HepG2 (cell line): ENCODE measurements around the gene EIF4G2. TPM values are rescaled to one million over a fixed set of nuclear protein-coding genes. Genes with fewer than 3 reads are reported as not detected.

Source experiments
- EED ChIP-seq: sonication (generic); formaldehyde crosslinking; IDR thresholded peaks from 2 replicates; pipeline ENCODE4 v1.5.0; 2020; ENCODE audit warnings: mild to moderate bottlenecking, missing genetic modification reagents
- ETV5 ChIP-seq: IDR thresholded peaks from 2 replicates; pipeline ENCODE4 v1.6.1; 2018; ENCODE audit warnings: missing biosample characterization, missing genetic modification reagents, inconsistent platforms, borderline replicate concordance
- FOXA3 ChIP-seq: IDR thresholded peaks from 2 replicates; pipeline ENCODE4 v1.6.1; 2016; ENCODE audit warnings: missing genetic modification reagents, missing compliant biosample characterization
- HIVEP1 ChIP-seq: sonication (generic); formaldehyde crosslinking; IDR thresholded peaks from 2 replicates; pipeline ENCODE4 v1.4.0; 2020; ENCODE audit warnings: mild to moderate bottlenecking, missing genetic modification reagents
- HMG20B ChIP-seq: conservative IDR thresholded peaks from 2 replicates; pipeline ENCODE4 v1.6.1; 2016; ENCODE audit warnings: missing genetic modification reagents, missing compliant biosample characterization
- IRF2 ChIP-seq: IDR thresholded peaks from 2 replicates; pipeline ENCODE4 v1.6.1; 2018; ENCODE audit warnings: missing genetic modification reagents, missing compliant biosample characterization
- MIER3 ChIP-seq: IDR thresholded peaks from 2 replicates; pipeline ENCODE4 v1.6.1; 2016; ENCODE audit warnings: missing compliant biosample characterization, borderline replicate concordance
- NRL ChIP-seq: sonication (generic); formaldehyde crosslinking; IDR thresholded peaks from 2 replicates; pipeline ENCODE4 v1.5.0; 2020; ENCODE audit warnings: missing genetic modification reagents, mild to moderate bottlenecking, moderate library complexity, borderline replicate concordance
- RFXANK ChIP-seq: IDR thresholded peaks from 2 replicates; pipeline ENCODE4 v1.6.1; 2016
- SETDB1 ChIP-seq: sonication (generic); formaldehyde crosslinking; IDR thresholded peaks from 2 replicates; pipeline ENCODE4 v1.5.1; 2020; ENCODE audit warnings: missing genetic modification reagents, mild to moderate bottlenecking, borderline replicate concordance
- SIN3A ChIP-seq: IDR thresholded peaks from 2 replicates; pipeline ENCODE4 v1.6.1; 2011; ENCODE audit warnings: low read depth, mild to moderate bottlenecking, control low read depth, low read length, borderline replicate concordance
- SMYD3 ChIP-seq: sonication (generic); formaldehyde crosslinking; IDR thresholded peaks from 2 replicates; pipeline ENCODE4 v1.8.1; 2023; ENCODE audit warnings: mild to moderate bottlenecking, missing genetic modification reagents
- U2AF2 ChIP-seq: fragments of 200-400 bp; formaldehyde crosslinking; IDR thresholded peaks from 2 replicates; pipeline ENCODE4 v1.6.1; 2017; ENCODE audit warnings: low read depth, mild to moderate bottlenecking, low read length
- YEATS4 ChIP-seq: sonication (generic); formaldehyde crosslinking; IDR thresholded peaks from 2 replicates; pipeline ENCODE4 v1.4.0; 2020; ENCODE audit warnings: missing genetic modification reagents, borderline replicate concordance
- ZBTB21 ChIP-seq: sonication (generic); formaldehyde crosslinking; IDR thresholded peaks from 2 replicates; pipeline ENCODE4 v1.4.0; 2020; ENCODE audit warnings: missing genetic modification reagents
- ZFX ChIP-seq: sonication (generic); formaldehyde crosslinking; IDR thresholded peaks from 2 replicates; pipeline ENCODE4 v1.4.0; 2020; ENCODE audit warnings: mild to moderate bottlenecking, low read depth, missing genetic modification reagents, moderate library complexity
- ZNF230 ChIP-seq: sonication (generic); formaldehyde crosslinking; IDR thresholded peaks from 2 replicates; pipeline ENCODE4 v1.4.0; 2020; ENCODE audit warnings: mild to moderate bottlenecking, missing genetic modification reagents
- ZNF317 ChIP-seq: sonication (generic); formaldehyde crosslinking; IDR thresholded peaks from 2 replicates; pipeline ENCODE4 v1.5.0; 2020; ENCODE audit warnings: mild to moderate bottlenecking, missing genetic modification reagents
- ZNF558 ChIP-seq: sonication (generic); formaldehyde crosslinking; IDR thresholded peaks from 2 replicates; pipeline ENCODE4 v1.9.0; 2022; ENCODE audit warnings: mild to moderate bottlenecking, missing genetic modification reagents, borderline replicate concordance
- ZNF605 ChIP-seq: sonication (generic); formaldehyde crosslinking; IDR thresholded peaks from 2 replicates; pipeline ENCODE4 v1.8.0; 2022; ENCODE audit warnings: mild to moderate bottlenecking, missing genetic modification reagents
- ZNF7 ChIP-seq: IDR thresholded peaks from 2 replicates; pipeline ENCODE4 v1.6.1; 2016; ENCODE audit warnings: missing biosample characterization, missing genetic modification reagents
- ZSCAN12 ChIP-seq: sonication (generic); formaldehyde crosslinking; IDR thresholded peaks from 2 replicates; pipeline ENCODE4 v1.9.0; 2021; ENCODE audit warnings: mild to moderate bottlenecking, missing genetic modification reagents
- polyA plus RNA-seq, 8 experiments: library from polyadenylated mRNA; depleted of rRNA in 3 of 8; stranded (reverse) in 7 of 8; unstranded in 1 of 8; fragments of >200 nt; fragmentation: Illumina TruSeq in 4 of 8; extraction: Trizol in 4 of 8; gene quantifications; 2 replicates each; pipeline versions ENCODE4 v1.2.1 to v1.2.3, GENCODE V29; 2011 to 2016; ENCODE audit warnings: low read depth in 4 of 8, missing spikeins in 1 of 8, mixed read lengths in 1 of 8; ENCODE audit not compliant: insufficient read depth in 1 of 8
- total RNA-seq, 5 experiments: library from RNA; depleted of rRNA; stranded (reverse); fragments of >200 nt; fragmentation: Illumina TruSeq; extraction: Trizol; gene quantifications; 2 replicates each; pipeline ENCODE4 v1.2.3, GENCODE V29; 2016; ENCODE audit warnings: low read depth in 1 of 5
- TF ChIP-seq, protein P1 (sequence below): sonication (generic); formaldehyde crosslinking; IDR thresholded peaks from 2 replicates; pipeline ENCODE4 v1.8.0; 2022; ENCODE audit warnings: mild to moderate bottlenecking, missing genetic modification reagents; ENCODE audit not compliant: insufficient replicate concordance
- TF ChIP-seq, protein P2 (sequence below): sonication (generic); formaldehyde crosslinking; IDR thresholded peaks from 2 replicates; pipeline ENCODE4 v1.4.0; 2020; ENCODE audit warnings: missing genetic modification reagents
- TF ChIP-seq, protein P3 (sequence below): sonication (generic); formaldehyde crosslinking; IDR thresholded peaks from 2 replicates; pipeline ENCODE4 v1.4.0; 2020; ENCODE audit warnings: mild to moderate bottlenecking, missing genetic modification reagents, borderline replicate concordance

The EIF4G2 gene
- total and polyA plus RNA-seq, 2 of the 13 experiments (the other 11 are each of a cell fraction or from before 2014, with no cell fraction given), result 362 to 546 TPM

DNA sequence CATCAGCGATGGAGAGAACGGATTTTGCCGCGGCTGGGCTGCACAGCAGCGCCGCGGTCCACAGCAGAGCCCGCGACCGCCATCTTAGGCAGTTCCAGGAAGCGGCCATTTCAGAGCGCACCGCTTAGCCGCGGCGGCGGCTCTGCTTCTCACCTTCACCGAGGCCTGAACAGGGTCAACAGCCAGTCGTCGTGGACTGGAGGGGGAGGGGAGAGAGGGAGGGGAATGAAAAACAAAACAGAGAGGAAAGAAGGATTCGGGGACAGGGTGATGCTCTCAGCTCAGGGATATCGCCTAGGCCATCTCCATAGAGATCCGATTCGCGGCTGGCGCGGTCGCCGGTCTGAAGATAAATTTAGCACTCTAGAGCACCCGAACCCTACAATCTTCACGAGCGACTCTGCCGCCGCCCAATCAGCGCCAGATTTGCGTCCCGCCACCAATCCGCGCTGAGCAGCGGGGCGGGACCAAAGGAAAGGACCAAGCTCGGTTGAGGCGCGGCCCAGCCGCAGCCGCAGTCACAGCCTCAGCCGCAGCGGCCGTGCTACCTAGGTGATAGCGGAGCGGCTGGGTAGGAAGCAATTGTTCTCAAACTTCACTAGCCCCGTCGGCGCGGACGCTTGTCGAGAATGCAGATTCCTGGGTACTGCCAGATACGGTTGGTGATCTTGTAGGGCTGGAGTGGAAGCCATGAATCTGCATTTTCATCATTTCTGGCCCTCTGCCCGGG lies 49.1 kb upstream of the EIF4G2 start, which contains the start of gene ZBED5 (continued):
- TF ChIP-seq, protein P1, sequence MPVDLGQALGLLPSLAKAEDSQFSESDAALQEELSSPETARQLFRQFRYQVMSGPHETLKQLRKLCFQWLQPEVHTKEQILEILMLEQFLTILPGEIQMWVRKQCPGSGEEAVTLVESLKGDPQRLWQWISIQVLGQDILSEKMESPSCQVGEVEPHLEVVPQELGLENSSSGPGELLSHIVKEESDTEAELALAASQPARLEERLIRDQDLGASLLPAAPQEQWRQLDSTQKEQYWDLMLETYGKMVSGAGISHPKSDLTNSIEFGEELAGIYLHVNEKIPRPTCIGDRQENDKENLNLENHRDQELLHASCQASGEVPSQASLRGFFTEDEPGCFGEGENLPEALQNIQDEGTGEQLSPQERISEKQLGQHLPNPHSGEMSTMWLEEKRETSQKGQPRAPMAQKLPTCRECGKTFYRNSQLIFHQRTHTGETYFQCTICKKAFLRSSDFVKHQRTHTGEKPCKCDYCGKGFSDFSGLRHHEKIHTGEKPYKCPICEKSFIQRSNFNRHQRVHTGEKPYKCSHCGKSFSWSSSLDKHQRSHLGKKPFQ, result no peak
- TF ChIP-seq, protein P2, sequence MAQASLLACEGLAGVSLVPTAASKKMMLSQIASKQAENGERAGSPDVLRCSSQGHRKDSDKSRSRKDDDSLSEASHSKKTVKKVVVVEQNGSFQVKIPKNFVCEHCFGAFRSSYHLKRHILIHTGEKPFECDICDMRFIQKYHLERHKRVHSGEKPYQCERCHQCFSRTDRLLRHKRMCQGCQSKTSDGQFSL, result no peak
- TF ChIP-seq ZNF605 (CRISPR knock-in tag), result 0 out of 2 replicates have a peak, but pooled peaks have one; percentile 38
- TF ChIP-seq ZNF7, result 0 out of 2 replicates have a peak, but pooled peaks have one; percentile 23
- TF ChIP-seq SMYD3 (CRISPR knock-in tag), result no peak; the same call in 1 of the 2 replicates
- TF ChIP-seq MIER3 (CRISPR knock-in tag), result peak; percentile 38; the same call in 1 of the 2 replicates
- TF ChIP-seq SETDB1 (CRISPR knock-in tag), result no peak
- no peak for TF ChIP-seq NRL (CRISPR knock-in tag)
- TF ChIP-seq ZSCAN12, result 0 out of 2 replicates have a peak, but pooled peaks have one; percentile 51
- peak; percentile 33; the same call in 1 of the 2 replicates for TF ChIP-seq FOXA3
- TF ChIP-seq HIVEP1 (CRISPR knock-in tag), result no peak
- peak; percentile 66; the same call in 1 of the 2 replicates for TF ChIP-seq IRF2 (CRISPR knock-in tag)
- no peak for TF ChIP-seq ZBTB21 (CRISPR knock-in tag)
- peak; percentile 44; the same call in 1 of the 2 replicates for TF ChIP-seq ZNF317
- TF ChIP-seq, protein P3, sequence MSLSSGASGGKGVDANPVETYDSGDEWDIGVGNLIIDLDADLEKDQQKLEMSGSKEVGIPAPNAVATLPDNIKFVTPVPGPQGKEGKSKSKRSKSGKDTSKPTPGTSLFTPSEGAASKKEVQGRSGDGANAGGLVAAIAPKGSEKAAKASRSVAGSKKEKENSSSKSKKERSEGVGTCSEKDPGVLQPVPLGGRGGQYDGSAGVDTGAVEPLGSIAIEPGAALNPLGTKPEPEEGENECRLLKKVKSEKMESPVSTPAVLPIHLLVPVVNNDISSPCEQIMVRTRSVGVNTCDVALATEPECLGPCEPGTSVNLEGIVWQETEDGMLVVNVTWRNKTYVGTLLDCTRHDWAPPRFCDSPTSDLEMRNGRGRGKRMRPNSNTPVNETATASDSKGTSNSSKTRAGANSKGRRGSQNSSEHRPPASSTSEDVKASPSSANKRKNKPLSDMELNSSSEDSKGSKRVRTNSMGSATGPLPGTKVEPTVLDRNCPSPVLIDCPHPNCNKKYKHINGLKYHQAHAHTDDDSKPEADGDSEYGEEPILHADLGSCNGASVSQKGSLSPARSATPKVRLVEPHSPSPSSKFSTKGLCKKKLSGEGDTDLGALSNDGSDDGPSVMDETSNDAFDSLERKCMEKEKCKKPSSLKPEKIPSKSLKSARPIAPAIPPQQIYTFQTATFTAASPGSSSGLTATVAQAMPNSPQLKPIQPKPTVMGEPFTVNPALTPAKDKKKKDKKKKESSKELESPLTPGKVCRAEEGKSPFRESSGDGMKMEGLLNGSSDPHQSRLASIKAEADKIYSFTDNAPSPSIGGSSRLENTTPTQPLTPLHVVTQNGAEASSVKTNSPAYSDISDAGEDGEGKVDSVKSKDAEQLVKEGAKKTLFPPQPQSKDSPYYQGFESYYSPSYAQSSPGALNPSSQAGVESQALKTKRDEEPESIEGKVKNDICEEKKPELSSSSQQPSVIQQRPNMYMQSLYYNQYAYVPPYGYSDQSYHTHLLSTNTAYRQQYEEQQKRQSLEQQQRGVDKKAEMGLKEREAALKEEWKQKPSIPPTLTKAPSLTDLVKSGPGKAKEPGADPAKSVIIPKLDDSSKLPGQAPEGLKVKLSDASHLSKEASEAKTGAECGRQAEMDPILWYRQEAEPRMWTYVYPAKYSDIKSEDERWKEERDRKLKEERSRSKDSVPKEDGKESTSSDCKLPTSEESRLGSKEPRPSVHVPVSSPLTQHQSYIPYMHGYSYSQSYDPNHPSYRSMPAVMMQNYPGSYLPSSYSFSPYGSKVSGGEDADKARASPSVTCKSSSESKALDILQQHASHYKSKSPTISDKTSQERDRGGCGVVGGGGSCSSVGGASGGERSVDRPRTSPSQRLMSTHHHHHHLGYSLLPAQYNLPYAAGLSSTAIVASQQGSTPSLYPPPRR (CRISPR knock-in tag), result no peak
- peak; percentile 23; the same call in 1 of the 2 replicates for TF ChIP-seq ZNF230
- TF ChIP-seq U2AF2, result peak; percentile 39; the same call in 1 of the 2 replicates
- no peak for TF ChIP-seq RFXANK (CRISPR knock-in tag)
- TF ChIP-seq ZNF558 (CRISPR knock-in tag), result peak; percentile 32; the same call in 1 of the 2 replicates
- peak; percentile 80; the same call in 1 of the 2 replicates for TF ChIP-seq YEATS4 (CRISPR knock-in tag)
- TF ChIP-seq ZFX (CRISPR knock-in tag), result peak; percentile 89
- no peak for TF ChIP-seq HMG20B (CRISPR knock-in tag)
- TF ChIP-seq EED (CRISPR knock-in tag), result no peak
- no peak; the same call in 1 of the 2 replicates for TF ChIP-seq ETV5 (CRISPR knock-in tag)
- TF ChIP-seq SIN3A, result no peak
